ENCODE results near the gene CALHM5.
"Not testable (repeated sequence)": the region's sequence is repeated elsewhere in the genome, so short reads cannot be mapped to it uniquely, and the experiment has no call there.

CALHM5 gene, protein sequence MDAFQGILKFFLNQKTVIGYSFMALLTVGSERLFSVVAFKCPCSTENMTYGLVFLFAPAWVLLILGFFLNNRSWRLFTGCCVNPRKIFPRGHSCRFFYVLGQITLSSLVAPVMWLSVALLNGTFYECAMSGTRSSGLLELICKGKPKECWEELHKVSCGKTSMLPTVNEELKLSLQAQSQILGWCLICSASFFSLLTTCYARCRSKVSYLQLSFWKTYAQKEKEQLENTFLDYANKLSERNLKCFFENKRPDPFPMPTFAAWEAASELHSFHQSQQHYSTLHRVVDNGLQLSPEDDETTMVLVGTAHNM

GRCh38 chr6:116511424-116512110, at the start of gene CALHM5:
CALHM5 (plus strand) TSS chr6:116511639; CDS start chr6:116511697, 58 bp downstream.
- no peak for DNase-seq (ENCODE audit: low spot score)

DNA sequence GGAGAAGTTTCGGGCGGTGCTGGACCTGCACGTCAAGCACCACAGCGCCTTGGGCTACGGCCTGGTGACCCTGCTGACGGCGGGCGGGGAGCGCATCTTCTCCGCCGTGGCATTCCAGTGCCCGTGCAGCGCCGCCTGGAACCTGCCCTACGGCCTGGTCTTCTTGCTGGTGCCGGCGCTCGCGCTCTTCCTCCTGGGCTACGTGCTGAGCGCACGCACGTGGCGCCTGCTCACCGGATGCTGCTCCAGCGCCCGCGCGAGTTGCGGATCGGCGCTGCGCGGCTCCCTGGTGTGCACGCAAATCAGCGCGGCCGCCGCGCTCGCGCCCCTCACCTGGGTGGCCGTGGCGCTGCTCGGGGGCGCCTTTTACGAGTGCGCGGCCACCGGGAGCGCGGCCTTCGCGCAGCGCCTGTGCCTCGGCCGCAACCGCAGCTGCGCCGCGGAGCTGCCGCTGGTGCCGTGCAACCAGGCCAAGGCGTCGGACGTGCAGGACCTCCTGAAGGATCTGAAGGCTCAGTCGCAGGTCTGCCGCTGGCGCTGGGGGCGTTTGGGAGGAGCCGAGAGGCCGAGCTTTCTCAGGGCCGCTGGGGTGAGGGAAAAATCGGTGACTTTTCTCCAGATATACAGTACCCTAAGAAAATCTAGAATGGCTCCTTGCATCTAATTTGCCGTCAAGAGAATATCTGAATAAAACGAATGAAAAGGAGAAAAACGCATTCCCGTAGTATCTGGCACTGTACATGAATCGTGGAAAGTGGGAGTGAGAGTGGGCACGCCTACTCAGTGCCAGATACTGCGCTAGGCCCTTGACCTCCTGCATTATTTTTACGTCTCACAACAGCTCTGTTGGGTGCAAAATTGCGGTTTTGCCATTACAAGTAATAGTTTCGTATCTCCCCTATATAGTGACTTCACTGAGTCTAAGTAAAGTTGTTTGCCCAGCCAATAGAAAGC, 49.2 kb upstream of the CALHM5 start:
- peak; percentile 25 for DNase-seq (ENCODE audit: low spot score)

DNA sequence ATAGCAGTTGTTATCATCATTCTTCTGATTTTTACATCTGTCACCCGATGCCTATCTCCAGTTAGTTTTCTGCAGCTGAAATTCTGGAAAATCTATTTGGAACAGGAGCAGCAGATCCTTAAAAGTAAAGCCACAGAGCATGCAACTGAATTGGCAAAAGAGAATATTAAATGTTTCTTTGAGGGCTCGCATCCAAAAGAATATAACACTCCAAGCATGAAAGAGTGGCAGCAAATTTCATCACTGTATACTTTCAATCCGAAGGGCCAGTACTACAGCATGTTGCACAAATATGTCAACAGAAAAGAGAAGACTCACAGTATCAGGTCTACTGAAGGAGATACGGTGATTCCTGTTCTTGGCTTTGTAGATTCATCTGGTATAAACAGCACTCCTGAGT, 48.1 kb upstream of the CALHM5 start:
- DNase-seq (ENCODE audit: low spot score) = no peak

DNA sequence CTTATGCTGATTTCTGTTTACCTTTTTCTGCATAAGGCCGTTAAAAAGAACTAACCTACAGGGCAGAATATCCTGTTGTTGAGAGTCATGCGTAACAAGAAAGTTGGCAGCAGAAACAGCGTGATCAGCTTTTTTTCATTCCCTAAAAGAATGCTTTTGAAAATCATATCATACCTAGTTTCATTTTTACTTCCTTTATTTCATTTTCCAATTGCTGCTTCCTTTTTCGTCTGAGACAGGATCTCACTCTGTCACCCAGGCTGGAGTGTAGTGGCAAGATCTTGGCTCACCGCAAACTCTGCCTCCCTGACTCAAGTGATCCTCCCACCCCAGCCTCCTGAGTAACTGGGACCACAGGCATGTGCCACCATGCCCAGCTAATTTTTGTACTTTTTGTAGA, 46.2 kb upstream of the CALHM5 start:
- DNase-seq (ENCODE audit: low spot score) = no peak

DNA sequence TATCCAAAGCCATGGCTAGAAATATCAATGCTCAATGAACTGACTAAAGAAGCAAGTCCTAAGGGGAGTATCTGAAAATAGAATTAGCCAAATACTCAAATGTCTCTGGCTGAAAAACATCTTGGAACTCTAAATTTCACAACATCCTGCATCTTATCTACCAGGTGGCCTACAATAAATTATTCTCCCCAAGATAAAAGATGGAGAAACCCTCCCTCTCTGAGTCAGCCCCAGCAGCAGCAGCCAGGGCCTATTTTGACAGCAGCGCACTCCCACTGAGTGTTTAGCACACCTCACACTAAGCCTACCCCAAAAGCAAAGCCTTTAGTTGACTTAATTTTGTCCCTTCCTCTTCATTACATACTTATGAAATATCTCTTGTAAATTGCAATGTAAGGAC, 44.3 kb upstream of the CALHM5 start:
- DNase-seq (ENCODE audit: low spot score) = no peak

GRCh38 chr6:116467514-116467913, 43.9 kb upstream of the CALHM5 start:
- no peak for DNase-seq (ENCODE audit: low spot score)

GRCh38 chr6:116468293-116468692, 43.1 kb upstream of the CALHM5 start:
- no peak for DNase-seq (ENCODE audit: low spot score)

- DNase-seq (ENCODE audit: low spot score) = no peak
Observed at GRCh38 chr6:116471531-116471930, 39.9 kb upstream of the CALHM5 start.

- no peak for DNase-seq (ENCODE audit: low spot score)
Observed at GRCh38 chr6:116472706-116473105, 38.7 kb upstream of the CALHM5 start.

- no peak for DNase-seq (ENCODE audit: low spot score)
Observed at GRCh38 chr6:116475141-116475540, 36.3 kb upstream of the CALHM5 start.

- peak; percentile 20 for DNase-seq (ENCODE audit: low spot score)
Observed at GRCh38 chr6:116476002-116476678, 35.3 kb upstream of the CALHM5 start.

- DNase-seq (ENCODE audit: low spot score) = no peak
Observed at GRCh38 chr6:116482780-116483179, 28.7 kb upstream of the CALHM5 start.

- DNase-seq (ENCODE audit: low spot score) = no peak
Observed at GRCh38 chr6:116483616-116484015, 27.8 kb upstream of the CALHM5 start.

- DNase-seq (ENCODE audit: low spot score) = no peak
Observed at GRCh38 chr6:116485559-116486184, 25.8 kb upstream of the CALHM5 start.

DNA sequence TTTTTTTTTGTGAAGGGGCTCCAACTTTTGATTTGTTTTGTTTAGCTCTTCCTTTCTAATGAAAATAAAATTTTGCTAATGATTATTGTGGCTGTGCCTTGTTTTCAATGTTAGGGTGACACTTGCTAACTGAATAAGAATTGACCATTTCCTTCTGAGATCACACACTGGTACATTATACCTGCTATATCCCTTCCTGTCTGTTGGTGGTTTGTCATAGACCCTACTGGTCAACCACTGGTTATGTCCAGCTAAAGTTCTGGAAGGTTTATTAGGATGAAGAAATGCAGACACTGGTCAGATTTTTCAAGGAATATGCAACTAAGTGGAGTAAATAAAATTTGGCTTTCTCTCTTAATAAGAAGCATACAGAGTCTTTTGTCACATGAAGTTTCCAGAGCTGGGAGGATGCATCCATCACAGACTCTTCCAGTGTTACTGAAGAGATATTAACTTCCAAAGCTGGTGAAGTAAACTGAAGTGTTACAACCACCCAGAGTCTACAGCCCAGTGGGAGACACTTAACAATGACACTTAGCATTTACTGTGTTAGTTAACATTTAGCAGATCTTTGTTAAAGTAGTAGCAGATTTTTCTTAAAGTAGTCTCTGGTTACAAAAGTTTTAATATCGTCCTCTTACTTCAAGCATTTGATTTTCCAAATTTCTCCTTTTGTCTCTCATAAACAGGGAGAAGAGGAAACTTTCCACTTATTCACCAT, 19.7 kb upstream of the CALHM5 start:
- DNase-seq (ENCODE audit: low spot score) = no peak

- DNase-seq (ENCODE audit: low spot score) = no peak
Observed at GRCh38 chr6:116492331-116493067, 18.9 kb upstream of the CALHM5 start.

GRCh38 chr6:116495161-116495560, 16.3 kb upstream of the CALHM5 start:
- DNase-seq (ENCODE audit: low spot score) = not testable (repeated sequence)

GRCh38 chr6:116497113-116497676, 14.2 kb upstream of the CALHM5 start:
- DNase-seq (ENCODE audit: low spot score) = no peak

- no peak for DNase-seq (ENCODE audit: low spot score)
Observed at GRCh38 chr6:116500969-116501433, 10.4 kb upstream of the CALHM5 start.

DNA sequence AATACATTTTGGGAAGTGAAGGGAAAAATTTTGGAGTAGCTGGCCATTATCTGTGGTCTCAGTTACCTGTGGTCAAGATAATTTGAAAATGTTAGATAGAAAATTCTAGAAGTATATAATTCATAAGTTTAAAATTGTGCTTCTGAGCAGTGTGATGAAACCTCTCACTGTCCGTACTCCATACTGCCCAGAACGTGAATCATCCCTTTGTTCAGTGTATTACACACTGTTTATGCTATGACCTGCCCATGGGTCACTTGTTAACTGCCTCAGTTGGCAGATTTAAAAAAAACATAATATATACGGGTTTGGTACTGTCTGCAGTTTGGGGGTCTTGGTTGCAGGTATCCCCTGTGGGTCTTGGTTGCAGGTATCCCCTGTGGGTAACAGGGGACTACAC, 4.1 kb upstream of the CALHM5 start:
- DNase-seq (ENCODE audit: low spot score) = no peak

All from CD4-positive, alpha-beta T cell treated with Interleukin-15 for 4 hours (primary cell).